Type B pancreatic cell (in vitro differentiated cells): ENCODE data around the gene KRT35. TPM values are rescaled to one million over a fixed set of nuclear protein-coding genes. Genes with fewer than 3 reads are reported as not detected.

Experiments used
- DNase-seq: peaks from one replicate; pipeline ENCODE4 v3.0.0; 2021; ENCODE audit warnings: mixed read lengths; ENCODE audit not compliant: unreplicated experiment; ENCODE audit errors: extremely low spot score
- H3K27ac Mint-ChIP-seq: 2 replicates; pipeline ENCODE4 v1.8.0; 2021; ENCODE audit warnings: mild to moderate bottlenecking, mixed read lengths
- H3K27me3 Mint-ChIP-seq: 2 replicates; pipeline ENCODE4 v1.8.0; 2021; ENCODE audit warnings: mixed read lengths
- H3K36me3 Mint-ChIP-seq: 2 replicates; pipeline ENCODE4 v1.8.0; 2021; ENCODE audit warnings: mixed read lengths
- H3K4me1 Mint-ChIP-seq: one replicate; pipeline ENCODE4 v1.8.0; 2021; ENCODE audit warnings: mixed read lengths; ENCODE audit not compliant: unreplicated experiment
- H3K4me3 Mint-ChIP-seq: 2 replicates; pipeline ENCODE4 v1.8.0; 2021; ENCODE audit warnings: mild to moderate bottlenecking, mixed read lengths
- H3K9me3 Mint-ChIP-seq: 2 replicates; pipeline ENCODE4 v1.8.0; 2021; ENCODE audit warnings: mixed read lengths
- total RNA-seq: library from RNA; stranded (reverse); gene quantifications from 2 replicates; pipeline ENCODE4 v1.2.1, GENCODE V29; 2021; ENCODE audit warnings: low replicate concordance
- TF ChIP-seq, protein P1 (sequence below): fragments of 200-600 bp; sonication (generic); conservative IDR thresholded peaks from 2 replicates; pipeline ENCODE4 v1.5.0; 2021; ENCODE audit warnings: antibody characterized with exemption, mild to moderate bottlenecking

The KRT35 gene
- total RNA-seq, 1 donor from 2014 or later: not detected

DNA sequence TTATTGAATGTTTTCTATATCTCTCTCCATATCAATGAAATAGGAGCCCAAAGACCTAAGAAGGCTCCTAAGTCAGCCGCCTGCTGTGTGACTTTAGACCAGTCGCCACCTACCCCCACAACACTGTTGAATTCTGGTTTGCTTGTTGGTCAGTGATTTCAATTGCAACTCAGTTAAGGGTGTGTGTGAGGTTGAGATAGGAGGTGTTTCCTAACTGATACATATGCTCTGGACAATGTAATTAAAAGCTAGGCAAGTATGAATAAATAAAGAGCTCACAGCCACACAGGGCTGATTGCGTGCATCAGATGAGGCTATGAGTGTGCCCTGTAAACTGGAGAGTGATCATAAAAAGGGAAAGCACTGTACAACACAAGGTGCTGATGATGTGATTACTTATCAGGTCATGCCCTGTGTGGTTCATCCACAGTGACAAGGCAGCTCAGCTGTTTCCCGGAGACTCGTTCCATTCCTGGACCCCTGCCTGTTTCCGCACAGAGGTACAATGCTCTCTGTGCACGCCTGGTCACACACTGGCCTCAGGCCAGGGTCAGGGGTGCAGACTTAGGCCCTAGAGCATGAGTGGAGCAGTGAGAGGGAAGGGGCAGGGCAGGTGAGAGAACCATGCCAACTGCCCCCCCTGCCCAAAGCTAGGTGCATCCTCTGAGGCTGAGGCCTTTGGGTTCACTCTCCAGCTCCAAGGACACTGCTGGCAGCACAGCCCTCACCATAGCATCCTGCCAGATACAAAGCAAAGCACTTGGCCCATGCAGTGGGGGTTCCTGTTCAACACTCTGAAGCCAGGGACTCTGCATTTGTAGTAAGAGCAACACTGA is 3.3 kb upstream of the KRT35 start:
- Mint-ChIP-seq H3K9me3 (no peaks in the 10 kb centered on the region), H3K4me3 (no peak overlapping the region), H3K36me3 (no peaks in the 10 kb centered on the region), H3K27me3 (no peaks in the 10 kb centered on the region), H3K27ac (peak overlapping the region; percentile 32), H3K4me1 (peaks cover 8% of the 10 kb centered on the region)
- DNase-seq: no peak
- TF ChIP-seq, protein P1, sequence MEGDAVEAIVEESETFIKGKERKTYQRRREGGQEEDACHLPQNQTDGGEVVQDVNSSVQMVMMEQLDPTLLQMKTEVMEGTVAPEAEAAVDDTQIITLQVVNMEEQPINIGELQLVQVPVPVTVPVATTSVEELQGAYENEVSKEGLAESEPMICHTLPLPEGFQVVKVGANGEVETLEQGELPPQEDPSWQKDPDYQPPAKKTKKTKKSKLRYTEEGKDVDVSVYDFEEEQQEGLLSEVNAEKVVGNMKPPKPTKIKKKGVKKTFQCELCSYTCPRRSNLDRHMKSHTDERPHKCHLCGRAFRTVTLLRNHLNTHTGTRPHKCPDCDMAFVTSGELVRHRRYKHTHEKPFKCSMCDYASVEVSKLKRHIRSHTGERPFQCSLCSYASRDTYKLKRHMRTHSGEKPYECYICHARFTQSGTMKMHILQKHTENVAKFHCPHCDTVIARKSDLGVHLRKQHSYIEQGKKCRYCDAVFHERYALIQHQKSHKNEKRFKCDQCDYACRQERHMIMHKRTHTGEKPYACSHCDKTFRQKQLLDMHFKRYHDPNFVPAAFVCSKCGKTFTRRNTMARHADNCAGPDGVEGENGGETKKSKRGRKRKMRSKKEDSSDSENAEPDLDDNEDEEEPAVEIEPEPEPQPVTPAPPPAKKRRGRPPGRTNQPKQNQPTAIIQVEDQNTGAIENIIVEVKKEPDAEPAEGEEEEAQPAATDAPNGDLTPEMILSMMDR: no peak

DNA sequence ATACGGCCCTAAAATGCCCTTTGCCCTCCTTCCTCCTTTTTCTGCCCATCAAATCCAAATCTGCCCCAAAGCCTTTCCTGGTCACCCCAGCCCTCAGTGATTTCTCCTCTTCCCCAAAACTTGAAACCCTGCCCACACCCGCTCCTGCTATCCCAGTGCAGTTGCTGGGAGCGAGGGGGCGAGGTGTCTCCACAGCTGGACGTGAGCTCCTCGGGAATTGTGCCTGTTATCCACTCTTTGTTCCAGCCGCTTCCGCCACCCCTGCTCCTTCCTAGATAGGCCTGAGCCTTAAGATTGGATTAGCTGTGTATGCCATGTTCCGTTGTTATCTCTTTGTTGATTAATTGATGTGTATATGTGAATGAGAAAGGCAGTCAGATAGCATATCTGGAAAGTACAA is 2.6 kb upstream of the KRT35 start:
- Mint-ChIP-seq H3K4me1 (peaks cover 8% of the 10 kb centered on the region), H3K36me3 (no peaks in the 10 kb centered on the region), H3K9me3 (no peaks in the 10 kb centered on the region), H3K27me3 (no peaks in the 10 kb centered on the region), H3K27ac (peak overlapping the region; percentile 32), H3K4me3 (no peak overlapping the region)
- TF ChIP-seq, protein P1: no peak
- DNase-seq: no peak

DNA sequence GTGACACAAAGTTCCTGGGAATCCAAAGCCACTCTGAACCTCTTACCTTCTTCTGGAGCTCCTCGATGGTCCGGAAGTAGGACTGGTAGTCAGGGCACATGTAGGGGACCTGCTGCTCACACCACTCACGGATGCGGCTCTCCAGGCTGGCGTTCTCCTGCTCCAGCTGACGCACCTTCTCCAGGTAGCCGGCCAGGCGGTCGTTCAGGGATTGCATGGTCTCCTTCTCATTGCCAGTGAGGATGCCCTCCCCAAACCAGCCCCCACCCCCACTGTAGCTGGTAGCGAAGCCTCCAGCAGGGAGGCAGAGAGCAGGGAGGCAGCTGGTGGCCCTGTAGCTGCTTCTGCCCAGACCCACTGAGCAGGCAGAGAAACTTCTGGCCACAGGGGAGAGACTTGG is 370 bp downstream of the KRT35 start:
- Mint-ChIP-seq H3K27ac (no peak overlapping the region), H3K4me1 (peaks cover 8% of the 10 kb centered on the region), H3K9me3 (no peaks in the 10 kb centered on the region), H3K4me3 (no peak overlapping the region), H3K27me3 (no peaks in the 10 kb centered on the region), H3K36me3 (no peaks in the 10 kb centered on the region)
- TF ChIP-seq, protein P1: no peak
- no peak for DNase-seq

DNA sequence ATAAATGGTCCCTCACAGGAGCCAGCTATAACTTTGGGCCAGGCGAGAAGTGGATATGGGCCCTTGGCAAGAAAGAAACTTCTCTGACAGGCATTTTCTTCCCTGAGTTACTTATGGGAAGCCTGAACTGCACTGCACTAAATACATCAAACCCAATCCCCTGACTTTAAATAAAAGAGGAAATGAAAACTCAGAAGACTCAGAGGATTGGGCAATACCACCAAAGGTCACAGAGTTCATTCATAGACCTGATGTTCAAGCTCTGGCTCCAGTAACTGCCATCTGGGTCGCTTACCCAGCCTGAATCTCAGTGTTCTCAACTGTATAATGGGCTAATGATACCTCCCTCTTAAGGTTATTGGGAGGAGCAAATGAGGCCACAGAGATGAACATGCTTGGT is 815 bp downstream of the KRT35 start:
- no peaks in the 10 kb centered on the region for H3K9me3 Mint-ChIP-seq
- no peaks in the 10 kb centered on the region for H3K27me3 Mint-ChIP-seq
- TF ChIP-seq, protein P1: no peak
- H3K4me1 Mint-ChIP-seq: peaks cover 8% of the 10 kb centered on the region
- H3K36me3 Mint-ChIP-seq: no peaks in the 10 kb centered on the region
- no peak overlapping the region for H3K27ac Mint-ChIP-seq
- DNase-seq: no peak
- H3K4me3 Mint-ChIP-seq: no peak overlapping the region

DNA sequence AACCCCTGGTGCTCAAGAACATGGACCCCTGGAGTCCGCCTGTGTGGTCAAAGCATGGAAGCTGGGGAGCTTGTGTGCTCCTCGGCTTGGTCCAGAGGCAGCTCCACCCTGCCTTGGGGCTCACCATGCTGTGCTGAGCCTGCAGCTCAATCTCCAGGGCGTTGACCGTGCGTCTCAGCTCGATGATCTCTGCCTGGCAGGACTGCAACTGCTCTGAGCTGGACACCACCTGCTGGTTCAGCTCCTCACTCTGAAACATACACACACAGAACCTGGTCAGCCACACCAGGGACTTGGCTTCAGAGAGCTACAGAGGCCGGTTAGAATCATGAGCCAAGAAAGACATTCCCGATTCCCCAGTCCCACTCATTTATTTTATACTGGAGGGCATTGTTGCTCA is 2.7 kb downstream of the KRT35 start:
- H3K9me3 Mint-ChIP-seq: no peaks in the 10 kb centered on the region

More for the DNA sequence above, 2.7 kb downstream of the KRT35 start:
- no peak overlapping the region for H3K27ac Mint-ChIP-seq
- peaks cover under 1% of the 10 kb centered on the region for H3K4me1 Mint-ChIP-seq
- no peak for DNase-seq
- H3K27me3 Mint-ChIP-seq: no peaks in the 10 kb centered on the region
- H3K36me3 Mint-ChIP-seq: no peaks in the 10 kb centered on the region
- TF ChIP-seq, protein P1: no peak
- H3K4me3 Mint-ChIP-seq: no peak overlapping the region
